GM19099 (cell line): ENCODE measurements around the gene ANO4.

ENCODE experiments used
- POLR2A ChIP-seq: IDR thresholded peaks from 3 replicates; pipeline ENCODE4 v1.6.1; 2011; ENCODE audit warnings: low read depth; ENCODE audit not compliant: insufficient read length; ENCODE audit errors: extremely low read depth

The ANO4 gene

GRCh38 chr12:100976735-100977134 lies 182.2 kb downstream of the ANO4 start:
- no peak for TF ChIP-seq POLR2A

GRCh38 chr12:100980856-100981255 lies 186.3 kb downstream of the ANO4 start:
- no peak for TF ChIP-seq POLR2A

DNA sequence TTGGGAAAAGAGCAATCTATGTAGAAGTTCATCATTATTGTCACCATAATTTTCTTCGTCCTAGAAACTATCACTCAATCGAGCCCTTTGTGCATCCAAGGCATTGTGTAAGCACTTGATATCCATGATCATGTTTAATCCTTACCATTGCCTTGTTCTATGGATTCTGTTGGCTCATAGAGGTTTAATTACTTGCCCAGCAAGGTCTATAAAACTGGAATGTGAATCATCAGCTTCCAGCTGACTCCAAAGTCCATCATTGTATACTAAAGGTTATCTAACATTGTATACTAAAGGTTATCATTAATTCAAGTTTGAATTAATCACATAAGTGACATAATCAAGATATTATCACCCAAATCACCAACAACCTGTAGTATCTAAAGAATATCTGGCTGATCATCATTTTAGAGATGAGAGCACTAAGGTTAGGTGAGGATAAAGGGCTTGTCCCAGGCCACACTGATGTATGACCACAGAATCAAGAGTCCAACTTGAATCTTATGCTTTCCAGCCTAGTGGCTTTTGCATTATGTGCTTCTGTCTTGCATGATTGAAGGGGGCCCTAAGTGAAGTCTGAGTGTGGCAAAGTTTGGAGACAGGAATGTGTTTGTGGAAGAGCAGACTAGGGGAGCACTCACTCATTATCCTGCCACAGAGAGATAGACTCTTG lies 188.1 kb downstream of the ANO4 start:
- no peak for TF ChIP-seq POLR2A

- no peak for TF ChIP-seq POLR2A
Observed at GRCh38 chr12:100984796-100985195, 190.2 kb downstream of the ANO4 start.

- TF ChIP-seq POLR2A = no peak
Observed at GRCh38 chr12:100986595-100987547, 192.3 kb downstream of the ANO4 start.

DNA sequence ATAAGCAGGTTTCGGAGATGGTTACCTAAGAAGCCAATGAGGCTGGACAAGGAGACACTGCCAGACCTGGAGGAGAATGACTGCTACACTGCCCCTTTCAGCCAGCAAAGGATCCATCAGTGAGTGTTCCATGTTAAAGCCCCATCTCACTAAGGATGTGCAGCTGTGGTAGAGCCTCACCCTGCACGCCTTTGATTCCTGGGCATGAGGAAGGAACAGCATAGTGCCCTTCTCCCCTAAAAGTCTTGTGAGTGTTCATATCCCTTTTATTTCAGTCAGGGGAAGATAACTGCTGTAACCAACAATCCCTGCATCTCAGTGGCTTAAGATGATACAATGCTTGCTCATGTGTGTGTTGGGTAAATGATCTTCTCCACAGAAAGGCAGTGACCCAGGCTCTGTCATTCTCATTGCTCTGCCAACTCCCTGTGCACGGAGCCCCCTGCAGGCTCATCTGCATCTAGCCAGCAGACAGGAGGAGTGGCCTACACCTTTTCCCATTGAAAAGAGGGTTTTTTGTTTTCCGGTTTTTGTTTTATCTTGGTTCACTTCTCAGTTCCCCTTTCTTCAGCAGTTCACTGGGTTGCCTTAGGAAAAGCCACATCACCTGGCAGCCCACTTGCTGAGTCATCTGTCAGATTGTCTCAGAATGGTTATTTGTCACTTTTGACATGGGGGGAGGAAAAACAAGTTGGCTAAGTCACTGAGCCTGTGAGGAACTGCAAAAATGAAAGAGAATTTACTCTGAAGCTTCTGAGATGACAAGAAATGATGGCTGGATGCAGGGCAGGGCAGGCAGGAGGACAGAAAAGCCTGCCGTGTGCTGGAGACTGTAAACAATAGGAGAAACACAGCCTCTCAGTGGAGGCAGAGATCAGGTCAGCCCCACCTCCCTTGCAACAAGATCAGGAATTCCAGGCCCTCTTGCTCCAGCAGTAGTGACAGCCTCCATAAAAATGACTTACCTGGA lies 193.3 kb downstream of the ANO4 start:
- no peak for TF ChIP-seq POLR2A

- TF ChIP-seq POLR2A = no peak
Observed at GRCh38 chr12:100991102-100991501, 196.5 kb downstream of the ANO4 start.

- no peak for TF ChIP-seq POLR2A
Observed at GRCh38 chr12:100992194-100992593, 197.6 kb downstream of the ANO4 start.

GRCh38 chr12:100993916-100994450 lies 199.4 kb downstream of the ANO4 start:
- TF ChIP-seq POLR2A = no peak

DNA sequence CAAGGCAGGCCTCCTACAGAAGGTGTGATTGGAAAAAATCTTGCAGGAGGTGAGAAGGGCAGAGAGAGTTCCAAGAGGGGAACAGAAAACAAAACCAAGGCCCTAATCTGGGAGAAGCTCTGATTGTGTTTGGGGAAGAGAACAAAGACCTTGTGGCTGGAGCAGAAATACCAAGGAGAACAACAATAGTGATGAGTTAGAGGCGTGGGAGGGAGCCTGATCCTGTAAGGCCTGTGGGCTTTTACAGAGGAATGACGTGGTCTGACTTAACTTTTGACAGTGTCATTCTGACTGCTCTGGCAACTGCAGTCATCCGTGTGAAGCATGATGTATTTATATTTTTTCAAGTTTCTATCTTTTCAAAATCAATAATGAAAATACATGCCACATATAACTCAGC lies 200.6 kb downstream of the ANO4 start:
- TF ChIP-seq POLR2A = no peak

- no peak for TF ChIP-seq POLR2A
Observed at GRCh38 chr12:100995771-100996170, 201.2 kb downstream of the ANO4 start.

GRCh38 chr12:101001669-101002068 lies 207.1 kb downstream of the ANO4 start:
- TF ChIP-seq POLR2A = no peak

GRCh38 chr12:101002696-101003419 lies 208.3 kb downstream of the ANO4 start:
- TF ChIP-seq POLR2A = no peak

GRCh38 chr12:101004898-101005297 lies 210.3 kb downstream of the ANO4 start:
- no peak for TF ChIP-seq POLR2A
